Measurements from ENCODE around the gene PPP1R14C. TPM values are rescaled to one million over a fixed set of nuclear protein-coding genes. Genes with fewer than 3 reads are reported as not detected.

The PPP1R14C gene
- total and polyA plus RNA-seq, 4 donors = 6.5 to 68.4 (median 24.0) TPM

DNA sequence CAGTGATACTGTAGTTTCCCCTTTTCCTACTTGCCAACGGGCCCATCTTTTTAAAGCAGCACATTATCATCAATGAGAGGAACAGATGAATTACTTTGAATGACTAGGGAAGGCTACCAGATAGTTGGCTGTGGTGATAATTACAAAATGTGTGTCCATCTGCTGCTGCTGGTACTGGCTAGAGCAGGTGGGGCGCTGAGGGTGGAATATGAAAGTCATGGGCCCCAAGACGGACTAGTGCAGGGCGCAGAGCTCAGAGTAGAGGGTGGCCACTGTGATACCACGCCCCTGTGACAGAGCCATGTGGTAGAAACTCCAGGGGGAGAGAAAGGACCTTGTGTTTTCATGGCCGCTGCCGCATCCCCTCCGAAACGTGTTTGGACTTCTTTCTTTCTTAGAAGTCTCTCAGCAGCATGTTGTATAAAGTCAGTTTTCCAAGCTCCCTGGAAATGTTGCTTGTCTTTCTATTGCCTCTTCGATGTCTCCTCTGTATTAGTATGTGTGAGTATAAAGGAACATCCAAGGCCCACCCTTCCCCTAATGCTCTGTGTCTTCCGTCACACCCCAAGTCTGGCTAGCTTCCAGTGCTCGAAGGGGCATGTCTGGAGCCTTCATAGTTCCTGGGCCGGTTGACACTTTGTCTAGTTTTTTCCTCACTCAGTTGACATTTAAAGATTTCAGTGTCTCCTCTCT lies 88.1 kb downstream of the PPP1R14C start:
- H3K4me1 ChIP-seq (ENCODE audit: control insufficient read depth in 5 of 5, insufficient read depth in 5 of 5, low read length in 5 of 5) = peaks cover 0 to 23% (median 6%) of the 10 kb centered on the region in 5 donors
- DNase-seq (no peak), ATAC-seq (ENCODE audit: insufficient read depth, low FRiP score) (no peak)
- no peaks in the 10 kb centered on the region for H3K27me3 ChIP-seq (ENCODE audit: control insufficient read depth in 3 of 3, insufficient read depth in 3 of 3, low read length in 2 of 3)
- no peak overlapping the region for H3K4me3 ChIP-seq
- TF ChIP-seq, protein P1, sequence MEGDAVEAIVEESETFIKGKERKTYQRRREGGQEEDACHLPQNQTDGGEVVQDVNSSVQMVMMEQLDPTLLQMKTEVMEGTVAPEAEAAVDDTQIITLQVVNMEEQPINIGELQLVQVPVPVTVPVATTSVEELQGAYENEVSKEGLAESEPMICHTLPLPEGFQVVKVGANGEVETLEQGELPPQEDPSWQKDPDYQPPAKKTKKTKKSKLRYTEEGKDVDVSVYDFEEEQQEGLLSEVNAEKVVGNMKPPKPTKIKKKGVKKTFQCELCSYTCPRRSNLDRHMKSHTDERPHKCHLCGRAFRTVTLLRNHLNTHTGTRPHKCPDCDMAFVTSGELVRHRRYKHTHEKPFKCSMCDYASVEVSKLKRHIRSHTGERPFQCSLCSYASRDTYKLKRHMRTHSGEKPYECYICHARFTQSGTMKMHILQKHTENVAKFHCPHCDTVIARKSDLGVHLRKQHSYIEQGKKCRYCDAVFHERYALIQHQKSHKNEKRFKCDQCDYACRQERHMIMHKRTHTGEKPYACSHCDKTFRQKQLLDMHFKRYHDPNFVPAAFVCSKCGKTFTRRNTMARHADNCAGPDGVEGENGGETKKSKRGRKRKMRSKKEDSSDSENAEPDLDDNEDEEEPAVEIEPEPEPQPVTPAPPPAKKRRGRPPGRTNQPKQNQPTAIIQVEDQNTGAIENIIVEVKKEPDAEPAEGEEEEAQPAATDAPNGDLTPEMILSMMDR (IDR thresholded peaks at IDR 0.05; ENCODE audit: control extremely low read depth, extremely low read depth) = no peak
- no peaks in the 10 kb centered on the region for H3K36me3 ChIP-seq (ENCODE audit: control insufficient read depth in 4 of 4, insufficient read depth in 4 of 4, low read length in 4 of 4)
- 85 to 90% methylated on average over 13 of the region's 13 CpGs for WGBS, 2 donors
- H3K9ac ChIP-seq (ENCODE audit: insufficient read depth in 1 of 2, low read length in 2 of 2) = no peak overlapping the region
- H3K9me3 ChIP-seq (ENCODE audit: control insufficient read depth in 4 of 4, insufficient read depth in 3 of 4, low read length in 3 of 4) = no peaks in the 10 kb centered on the region
- no peak overlapping the region for H3K27ac ChIP-seq (ENCODE audit: low read depth in 1 of 2, low read length in 1 of 2)

DNA sequence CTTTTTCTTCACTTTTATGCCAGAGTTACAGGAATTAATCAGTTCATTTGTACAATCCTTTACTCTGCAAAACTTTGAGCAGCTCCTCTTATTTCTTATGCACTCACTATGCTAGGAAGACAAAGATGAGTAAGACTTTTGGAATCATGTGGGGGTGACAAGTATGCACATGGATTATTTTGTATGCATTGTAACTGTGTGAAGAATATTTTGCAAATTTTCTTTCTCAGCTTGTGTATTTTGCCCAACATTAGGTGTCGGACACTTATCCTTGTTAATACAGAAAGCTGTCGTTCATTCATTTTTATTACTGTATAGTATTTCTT lies 88.6 kb downstream of the PPP1R14C start:
- 96% methylated on average over 2 of the region's 2 CpGs for WGBS, 2 donors
- no peak for DNase-seq
- no peaks in the 10 kb centered on the region for H3K9me3 ChIP-seq (ENCODE audit: control insufficient read depth in 4 of 4, insufficient read depth in 3 of 4, low read length in 3 of 4)
- no peak for ATAC-seq (ENCODE audit: insufficient read depth, low FRiP score)
- H3K4me1 ChIP-seq (ENCODE audit: control insufficient read depth in 5 of 5, insufficient read depth in 5 of 5, low read length in 5 of 5) = peaks cover 0 to 28% (median 6%) of the 10 kb centered on the region in 5 donors
- H3K4me3 ChIP-seq = no peak overlapping the region
- H3K36me3 ChIP-seq (ENCODE audit: control insufficient read depth in 4 of 4, insufficient read depth in 4 of 4, low read length in 4 of 4) = no peaks in the 10 kb centered on the region
- no peaks in the 10 kb centered on the region for H3K27me3 ChIP-seq (ENCODE audit: control insufficient read depth in 3 of 3, insufficient read depth in 3 of 3, low read length in 2 of 3)
- H3K27ac ChIP-seq (ENCODE audit: low read depth in 1 of 2, low read length in 1 of 2) = no peak overlapping the region
- H3K9ac ChIP-seq (ENCODE audit: insufficient read depth in 1 of 2, low read length in 2 of 2) = no peak overlapping the region
- TF ChIP-seq, protein P1 (IDR thresholded peaks at IDR 0.05; ENCODE audit: control extremely low read depth, extremely low read depth) = no peak

DNA sequence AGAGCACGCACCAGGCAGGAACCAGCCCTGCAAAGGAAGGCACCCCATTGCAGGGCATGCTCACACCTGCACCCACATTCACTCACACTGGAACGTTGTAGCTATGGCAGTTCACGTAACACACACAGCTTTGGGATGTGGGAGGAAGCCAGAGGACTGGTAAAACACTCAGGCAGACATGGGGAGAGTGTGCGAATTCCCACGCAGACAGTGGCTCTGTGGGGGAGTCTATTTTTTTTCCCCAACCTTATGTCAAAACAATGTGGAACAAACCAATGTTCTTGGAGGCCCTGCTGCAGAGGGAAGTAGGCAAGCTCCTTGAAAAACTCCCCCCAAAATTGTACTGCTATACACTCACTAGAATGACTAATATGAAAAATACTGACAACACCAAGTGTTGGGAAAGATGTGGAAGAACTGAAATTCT lies 91.0 kb downstream of the PPP1R14C start:
- Histone ChIP-seq H3K9ac (ENCODE audit: insufficient read depth in 1 of 2, low read length in 2 of 2) (no peak overlapping the region), H3K27me3 (ENCODE audit: control insufficient read depth in 3 of 3, insufficient read depth in 3 of 3, low read length in 2 of 3) (no peaks in the 10 kb centered on the region), H3K4me1 (ENCODE audit: control insufficient read depth in 5 of 5, insufficient read depth in 5 of 5, low read length in 5 of 5) (peaks cover 0 to 18% (median 13%) of the 10 kb centered on the region in 5 donors), H3K27ac (ENCODE audit: low read depth in 1 of 2, low read length in 1 of 2) (no peak overlapping the region), H3K9me3 (ENCODE audit: control insufficient read depth in 4 of 4, insufficient read depth in 3 of 4, low read length in 3 of 4) (no peaks in the 10 kb centered on the region), H3K4me3 (no peak overlapping the region), H3K36me3 (ENCODE audit: control insufficient read depth in 4 of 4, insufficient read depth in 4 of 4, low read length in 4 of 4) (no peaks in the 10 kb centered on the region)
- no peak for DNase-seq
- 88 to 94% methylated on average over 5 of the region's 5 CpGs for WGBS, 2 donors
- TF ChIP-seq, protein P1 (IDR thresholded peaks at IDR 0.05; ENCODE audit: control extremely low read depth, extremely low read depth) = no peak
- no peak for ATAC-seq (ENCODE audit: insufficient read depth, low FRiP score)

DNA sequence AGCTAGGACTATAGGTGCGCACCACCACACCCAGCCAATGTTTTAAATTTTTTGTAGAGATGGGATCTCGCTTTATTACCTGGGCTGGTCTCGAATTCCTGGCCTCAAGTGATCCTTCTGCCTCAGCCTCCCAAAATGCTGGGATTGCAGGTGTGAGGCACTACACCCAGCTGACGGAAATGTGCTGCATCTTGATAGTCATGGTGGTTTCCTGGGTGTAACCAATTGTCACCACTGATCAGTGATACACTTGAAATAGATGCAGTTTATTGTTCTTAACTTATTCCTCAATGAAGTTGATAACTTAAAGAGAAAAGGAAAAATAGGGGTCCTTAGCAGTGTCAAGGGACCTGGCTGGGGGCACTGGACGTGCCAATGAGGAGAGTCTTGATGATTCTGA lies 92.4 kb downstream of the PPP1R14C start:
- Histone ChIP-seq H3K4me3 (no peak overlapping the region), H3K9me3 (ENCODE audit: control insufficient read depth in 4 of 4, insufficient read depth in 3 of 4, low read length in 3 of 4) (no peaks in the 10 kb centered on the region), H3K27me3 (ENCODE audit: control insufficient read depth in 3 of 3, insufficient read depth in 3 of 3, low read length in 2 of 3) (no peaks in the 10 kb centered on the region), H3K9ac (ENCODE audit: insufficient read depth in 1 of 2, low read length in 2 of 2) (no peak overlapping the region), H3K4me1 (ENCODE audit: control insufficient read depth in 5 of 5, insufficient read depth in 5 of 5, low read length in 5 of 5) (peaks cover 0 to 18% (median 13%) of the 10 kb centered on the region in 5 donors), H3K27ac (ENCODE audit: low read depth in 1 of 2, low read length in 1 of 2) (no peak overlapping the region), H3K36me3 (ENCODE audit: control insufficient read depth in 4 of 4, insufficient read depth in 4 of 4, low read length in 4 of 4) (no peaks in the 10 kb centered on the region)
- ATAC-seq (ENCODE audit: insufficient read depth, low FRiP score) (no peak), DNase-seq (no peak)
- 87 to 89% methylated on average over 5 of the region's 5 CpGs for WGBS, 2 donors
- TF ChIP-seq, protein P1 (IDR thresholded peaks at IDR 0.05; ENCODE audit: control extremely low read depth, extremely low read depth) = no peak

Measured in lung (tissue), 12 donors.